ENCODE data around the gene ADAMTS17.

DNA sequence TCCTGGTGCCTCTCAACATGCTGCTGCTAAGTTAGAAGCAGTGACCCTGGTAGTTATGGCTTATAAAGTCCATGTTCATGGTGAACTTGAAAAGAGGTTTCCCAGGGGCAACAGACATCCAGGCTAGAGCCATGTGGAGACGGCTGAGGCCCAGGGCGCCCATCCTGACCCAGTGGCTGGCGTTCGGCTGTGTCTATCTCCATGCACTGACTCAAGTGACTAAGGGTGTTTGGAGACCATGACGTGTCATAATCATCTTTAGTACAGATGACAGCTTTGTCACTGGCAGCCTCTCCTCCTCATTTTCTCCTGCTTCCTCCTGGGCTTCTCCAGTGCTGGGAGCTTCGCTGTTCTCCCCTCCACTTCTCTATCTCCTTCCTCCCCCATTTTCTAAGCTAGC, 321.2 kb downstream of the ADAMTS17 start:
- TF ChIP-seq ZSCAN29 (IDR thresholded peaks at IDR 0.05), result no peak
- no peak for TF ChIP-seq ZNF232 (CRISPR knock-in tag; IDR thresholded peaks at IDR 0.05)
- no peak for TF ChIP-seq EP300 (IDR thresholded peaks at IDR 0.05; ENCODE audit: low read length)
- TF ChIP-seq KLF10 (CRISPR knock-in tag; IDR thresholded peaks at IDR 0.05), result no peak
- TF ChIP-seq, protein P1, sequence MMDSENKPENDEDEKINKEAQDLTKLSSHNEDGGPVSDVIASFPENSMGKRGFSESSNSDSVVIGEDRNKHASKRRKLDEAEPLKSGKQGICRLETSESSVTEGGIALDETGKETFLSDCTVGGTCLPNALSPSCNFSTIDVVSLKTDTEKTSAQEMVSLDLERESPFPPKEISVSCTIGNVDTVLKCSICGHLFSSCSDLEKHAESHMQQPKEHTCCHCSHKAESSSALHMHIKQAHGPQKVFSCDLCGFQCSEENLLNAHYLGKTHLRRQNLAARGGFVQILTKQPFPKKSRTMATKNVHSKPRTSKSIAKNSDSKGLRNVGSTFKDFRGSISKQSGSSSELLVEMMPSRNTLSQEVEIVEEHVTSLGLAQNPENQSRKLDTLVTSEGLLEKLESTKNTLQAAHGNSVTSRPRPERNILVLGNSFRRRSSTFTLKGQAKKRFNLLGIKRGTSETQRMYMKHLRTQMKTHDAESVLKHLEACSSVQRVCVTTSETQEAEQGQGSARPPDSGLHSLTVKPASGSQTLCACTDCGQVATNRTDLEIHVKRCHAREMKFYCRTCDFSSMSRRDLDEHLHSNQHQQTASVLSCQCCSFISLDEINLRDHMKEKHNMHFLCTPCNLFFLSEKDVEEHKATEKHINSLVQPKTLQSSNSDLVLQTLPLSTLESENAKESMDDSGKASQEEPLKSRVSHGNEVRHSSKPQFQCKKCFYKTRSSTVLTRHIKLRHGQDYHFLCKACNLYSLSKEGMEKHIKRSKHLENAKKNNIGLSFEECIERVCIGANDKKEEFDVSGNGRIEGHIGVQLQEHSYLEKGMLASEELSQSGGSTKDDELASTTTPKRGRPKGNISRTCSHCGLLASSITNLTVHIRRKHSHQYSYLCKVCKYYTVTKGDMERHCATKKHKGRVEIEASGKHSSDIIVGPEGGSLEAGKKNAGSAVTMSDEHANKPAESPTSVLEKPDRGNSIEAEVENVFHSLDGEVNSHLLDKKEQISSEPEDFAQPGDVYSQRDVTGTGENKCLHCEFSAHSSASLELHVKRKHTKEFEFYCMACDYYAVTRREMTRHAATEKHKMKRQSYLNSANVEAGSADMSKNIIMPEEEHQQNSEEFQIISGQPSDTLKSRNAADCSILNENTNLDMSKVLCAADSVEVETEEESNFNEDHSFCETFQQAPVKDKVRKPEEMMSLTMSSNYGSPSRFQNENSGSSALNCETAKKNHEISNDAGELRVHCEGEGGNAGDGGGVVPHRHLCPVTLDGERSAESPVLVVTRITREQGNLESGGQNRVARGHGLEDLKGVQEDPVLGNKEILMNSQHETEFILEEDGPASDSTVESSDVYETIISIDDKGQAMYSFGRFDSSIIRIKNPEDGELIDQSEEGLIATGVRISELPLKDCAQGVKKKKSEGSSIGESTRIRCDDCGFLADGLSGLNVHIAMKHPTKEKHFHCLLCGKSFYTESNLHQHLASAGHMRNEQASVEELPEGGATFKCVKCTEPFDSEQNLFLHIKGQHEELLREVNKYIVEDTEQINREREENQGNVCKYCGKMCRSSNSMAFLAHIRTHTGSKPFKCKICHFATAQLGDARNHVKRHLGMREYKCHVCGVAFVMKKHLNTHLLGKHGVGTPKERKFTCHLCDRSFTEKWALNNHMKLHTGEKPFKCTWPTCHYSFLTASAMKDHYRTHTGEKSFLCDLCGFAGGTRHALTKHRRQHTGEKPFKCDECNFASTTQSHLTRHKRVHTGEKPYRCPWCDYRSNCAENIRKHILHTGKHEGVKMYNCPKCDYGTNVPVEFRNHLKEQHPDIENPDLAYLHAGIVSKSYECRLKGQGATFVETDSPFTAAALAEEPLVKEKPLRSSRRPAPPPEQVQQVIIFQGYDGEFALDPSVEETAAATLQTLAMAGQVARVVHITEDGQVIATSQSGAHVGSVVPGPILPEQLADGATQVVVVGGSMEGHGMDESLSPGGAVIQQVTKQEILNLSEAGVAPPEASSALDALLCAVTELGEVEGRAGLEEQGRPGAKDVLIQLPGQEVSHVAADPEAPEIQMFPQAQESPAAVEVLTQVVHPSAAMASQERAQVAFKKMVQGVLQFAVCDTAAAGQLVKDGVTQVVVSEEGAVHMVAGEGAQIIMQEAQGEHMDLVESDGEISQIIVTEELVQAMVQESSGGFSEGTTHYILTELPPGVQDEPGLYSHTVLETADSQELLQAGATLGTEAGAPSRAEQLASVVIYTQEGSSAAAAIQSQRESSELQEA (IDR thresholded peaks at IDR 0.05; ENCODE audit: low read depth), result no peak
- TF ChIP-seq CHD1 (IDR thresholded peaks at IDR 0.05; ENCODE audit: low read length), result no peak
- no peak for TF ChIP-seq GABPA (tag; conservative IDR thresholded peaks at IDR 0.05; ENCODE audit: low read depth)
- no peak for TF ChIP-seq ZFP36 (IDR thresholded peaks at IDR 0.05; ENCODE audit: low read depth, low read length, partially characterized antibody)
- TF ChIP-seq CEBPB (tag; IDR thresholded peaks at IDR 0.05), result no peak
- no peak for TF ChIP-seq HCFC1 (IDR thresholded peaks at IDR 0.05; ENCODE audit: low read depth, low read length)
- TF ChIP-seq POLR2AphosphoS5 (IDR thresholded peaks at IDR 0.05; ENCODE audit: control insufficient read depth, insufficient read depth, low read depth, low read length), result no peak
- TF ChIP-seq, protein P2, sequence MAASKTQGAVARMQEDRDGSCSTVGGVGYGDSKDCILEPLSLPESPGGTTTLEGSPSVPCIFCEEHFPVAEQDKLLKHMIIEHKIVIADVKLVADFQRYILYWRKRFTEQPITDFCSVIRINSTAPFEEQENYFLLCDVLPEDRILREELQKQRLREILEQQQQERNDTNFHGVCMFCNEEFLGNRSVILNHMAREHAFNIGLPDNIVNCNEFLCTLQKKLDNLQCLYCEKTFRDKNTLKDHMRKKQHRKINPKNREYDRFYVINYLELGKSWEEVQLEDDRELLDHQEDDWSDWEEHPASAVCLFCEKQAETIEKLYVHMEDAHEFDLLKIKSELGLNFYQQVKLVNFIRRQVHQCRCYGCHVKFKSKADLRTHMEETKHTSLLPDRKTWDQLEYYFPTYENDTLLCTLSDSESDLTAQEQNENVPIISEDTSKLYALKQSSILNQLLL (CRISPR knock-in tag; IDR thresholded peaks at IDR 0.05; ENCODE audit: borderline replicate concordance), result no peak
